Measurements from ENCODE around the gene SPATA16.

Gene SPATA16

DNA sequence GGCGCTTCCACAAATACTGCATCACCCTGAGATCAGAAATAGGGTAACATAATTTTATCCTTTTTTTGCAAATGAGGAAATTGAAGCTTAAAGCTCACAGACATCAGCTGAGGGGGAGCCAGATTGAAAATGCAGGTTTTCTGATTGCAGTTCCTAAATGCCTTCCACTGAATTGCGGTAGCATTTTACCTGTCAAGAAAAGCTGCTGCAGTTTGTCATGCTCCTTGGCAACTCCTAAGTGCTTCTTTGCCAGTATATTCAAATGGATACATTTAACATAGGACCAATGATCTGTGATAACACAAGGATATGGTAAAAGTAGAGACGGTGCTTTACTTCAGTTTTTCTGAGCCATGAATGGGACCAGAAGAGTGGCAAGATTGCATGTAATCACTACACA lies 50.5 kb downstream of the SPATA16 start:
- TF ChIP-seq EZH2phosphoT487 (IDR thresholded peaks at IDR 0.05; ENCODE audit: borderline replicate concordance): no peak
- TF ChIP-seq, protein P1, sequence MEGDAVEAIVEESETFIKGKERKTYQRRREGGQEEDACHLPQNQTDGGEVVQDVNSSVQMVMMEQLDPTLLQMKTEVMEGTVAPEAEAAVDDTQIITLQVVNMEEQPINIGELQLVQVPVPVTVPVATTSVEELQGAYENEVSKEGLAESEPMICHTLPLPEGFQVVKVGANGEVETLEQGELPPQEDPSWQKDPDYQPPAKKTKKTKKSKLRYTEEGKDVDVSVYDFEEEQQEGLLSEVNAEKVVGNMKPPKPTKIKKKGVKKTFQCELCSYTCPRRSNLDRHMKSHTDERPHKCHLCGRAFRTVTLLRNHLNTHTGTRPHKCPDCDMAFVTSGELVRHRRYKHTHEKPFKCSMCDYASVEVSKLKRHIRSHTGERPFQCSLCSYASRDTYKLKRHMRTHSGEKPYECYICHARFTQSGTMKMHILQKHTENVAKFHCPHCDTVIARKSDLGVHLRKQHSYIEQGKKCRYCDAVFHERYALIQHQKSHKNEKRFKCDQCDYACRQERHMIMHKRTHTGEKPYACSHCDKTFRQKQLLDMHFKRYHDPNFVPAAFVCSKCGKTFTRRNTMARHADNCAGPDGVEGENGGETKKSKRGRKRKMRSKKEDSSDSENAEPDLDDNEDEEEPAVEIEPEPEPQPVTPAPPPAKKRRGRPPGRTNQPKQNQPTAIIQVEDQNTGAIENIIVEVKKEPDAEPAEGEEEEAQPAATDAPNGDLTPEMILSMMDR (conservative IDR thresholded peaks at IDR 0.05; ENCODE audit: low read length): no peak
- H3K27me3 ChIP-seq (ENCODE audit: insufficient read depth, low read length, poor library complexity, severe bottlenecking): no peaks in the 10 kb centered on the region
- H3K9ac ChIP-seq (ENCODE audit: low read depth, low read length, poor library complexity, severe bottlenecking): no peak overlapping the region
- H3K4me2 ChIP-seq (ENCODE audit: low read depth, low read length, poor library complexity, severe bottlenecking): no peak overlapping the region
- H3F3A ChIP-seq (ENCODE audit: low read depth): no peaks in the 10 kb centered on the region
- no peak overlapping the region for H3K4me3 ChIP-seq (ENCODE audit: low read length, poor library complexity, severe bottlenecking)
- no peaks in the 10 kb centered on the region for H3K36me3 ChIP-seq (ENCODE audit: insufficient read depth, low read length)
- no peak overlapping the region for H2AFZ ChIP-seq (ENCODE audit: low read length)
- no peaks in the 10 kb centered on the region for H4K20me1 ChIP-seq (ENCODE audit: insufficient read depth, low read length, poor library complexity, severe bottlenecking)
- H3K9me3 ChIP-seq (ENCODE audit: insufficient read depth, low read depth, low read length): no peaks in the 10 kb centered on the region
- H3K79me2 ChIP-seq (ENCODE audit: insufficient read depth, low read length): no peaks in the 10 kb centered on the region
- H3K9me2 ChIP-seq (replicated peaks; ENCODE audit: low read depth, low read length): no peaks in the 10 kb centered on the region
- H3K4me1 ChIP-seq (ENCODE audit: insufficient read depth, low read length, poor library complexity, severe bottlenecking): no peaks in the 10 kb centered on the region

DNA sequence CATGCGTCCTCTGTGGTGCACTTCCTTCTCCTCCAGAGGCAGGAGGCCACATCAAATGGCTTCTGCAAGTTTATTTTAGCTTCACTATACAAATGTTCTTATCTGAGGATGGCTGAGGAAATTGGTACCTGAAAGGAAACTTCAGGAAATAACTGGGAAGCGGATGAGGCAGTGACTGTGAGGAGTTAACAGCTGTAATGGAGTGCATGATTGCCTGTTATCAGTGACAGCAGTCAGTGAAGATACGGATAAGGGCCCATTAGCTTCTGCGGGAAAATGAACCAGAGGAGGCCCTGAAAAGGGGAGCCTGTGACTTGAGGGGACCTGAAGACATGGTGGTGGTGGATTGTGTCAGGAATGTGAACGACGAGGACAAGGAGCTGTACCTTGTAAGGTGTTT lies 51.8 kb downstream of the SPATA16 start:
- Histone ChIP-seq H3K27me3 (ENCODE audit: insufficient read depth, low read length, poor library complexity, severe bottlenecking) (no peaks in the 10 kb centered on the region), H3K9me2 (replicated peaks; ENCODE audit: low read depth, low read length) (no peaks in the 10 kb centered on the region), H3K9ac (ENCODE audit: low read depth, low read length, poor library complexity, severe bottlenecking) (no peak overlapping the region), H3K4me2 (ENCODE audit: low read depth, low read length, poor library complexity, severe bottlenecking) (no peak overlapping the region), H3K79me2 (ENCODE audit: insufficient read depth, low read length) (no peaks in the 10 kb centered on the region), H3K36me3 (ENCODE audit: insufficient read depth, low read length) (no peaks in the 10 kb centered on the region), H3K4me1 (ENCODE audit: insufficient read depth, low read length, poor library complexity, severe bottlenecking) (no peaks in the 10 kb centered on the region), H4K20me1 (ENCODE audit: insufficient read depth, low read length, poor library complexity, severe bottlenecking) (no peaks in the 10 kb centered on the region), H3K9me3 (ENCODE audit: insufficient read depth, low read depth, low read length) (no peaks in the 10 kb centered on the region), H3F3A (ENCODE audit: low read depth) (no peaks in the 10 kb centered on the region), H3K4me3 (ENCODE audit: low read length, poor library complexity, severe bottlenecking) (no peak overlapping the region), H2AFZ (ENCODE audit: low read length) (no peak overlapping the region)
- TF ChIP-seq EZH2phosphoT487 (IDR thresholded peaks at IDR 0.05; ENCODE audit: borderline replicate concordance): no peak
- TF ChIP-seq, protein P1 (conservative IDR thresholded peaks at IDR 0.05; ENCODE audit: low read length): no peak

DNA sequence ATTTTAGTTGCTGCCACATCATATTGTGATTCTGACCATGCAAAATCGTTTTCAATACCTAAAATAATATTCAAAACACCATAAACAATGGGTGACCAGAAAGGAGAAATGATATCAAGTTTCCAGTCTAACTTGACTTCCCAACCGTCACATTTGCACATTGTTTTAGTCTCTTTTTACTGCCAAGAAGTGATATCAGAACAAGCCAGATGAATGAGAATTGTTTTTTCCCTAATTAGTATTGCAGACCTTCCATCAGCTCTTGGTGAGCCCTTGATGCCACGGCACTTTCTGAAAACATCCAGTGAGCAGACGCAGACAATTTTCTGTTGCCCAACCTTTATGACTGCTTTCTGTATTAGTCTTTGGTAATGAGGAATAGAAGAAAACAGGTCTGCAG lies 62.5 kb downstream of the SPATA16 start:
- Histone ChIP-seq H3K27me3 (ENCODE audit: insufficient read depth, low read length, poor library complexity, severe bottlenecking) (no peaks in the 10 kb centered on the region), H3K9ac (ENCODE audit: low read depth, low read length, poor library complexity, severe bottlenecking) (no peak overlapping the region), H3K4me1 (ENCODE audit: insufficient read depth, low read length, poor library complexity, severe bottlenecking) (no peaks in the 10 kb centered on the region), H3K4me3 (ENCODE audit: low read length, poor library complexity, severe bottlenecking) (no peak overlapping the region), H3K9me2 (replicated peaks; ENCODE audit: low read depth, low read length) (no peaks in the 10 kb centered on the region), H3K36me3 (ENCODE audit: insufficient read depth, low read length) (no peaks in the 10 kb centered on the region), H3K4me2 (ENCODE audit: low read depth, low read length, poor library complexity, severe bottlenecking) (no peak overlapping the region), H4K20me1 (ENCODE audit: insufficient read depth, low read length, poor library complexity, severe bottlenecking) (no peaks in the 10 kb centered on the region), H2AFZ (ENCODE audit: low read length) (no peak overlapping the region), H3K9me3 (ENCODE audit: insufficient read depth, low read depth, low read length) (no peaks in the 10 kb centered on the region), H3K79me2 (ENCODE audit: insufficient read depth, low read length) (no peaks in the 10 kb centered on the region), H3F3A (ENCODE audit: low read depth) (no peaks in the 10 kb centered on the region)
- TF ChIP-seq, protein P1 (conservative IDR thresholded peaks at IDR 0.05; ENCODE audit: low read length): no peak
- no peak for TF ChIP-seq EZH2phosphoT487 (IDR thresholded peaks at IDR 0.05; ENCODE audit: borderline replicate concordance)

All from Loucy (cell line).